Muscle layer of duodenum (tissue), 2 donors: ENCODE data around the gene SLC9A2.

ENCODE experiments used
- H3K27ac ChIP-seq: one replicate; pipeline ENCODE4 v1.7.0; 2013; ENCODE audit warnings: mild to moderate bottlenecking, low read length
- H3K27me3 ChIP-seq: one replicate; pipeline ENCODE4 v1.7.0; 2013; ENCODE audit warnings: low read depth, mild to moderate bottlenecking, control low read depth, low read length
- H3K36me3 ChIP-seq, 2 donors: one replicate each; pipeline ENCODE4 v1.7.0; 2013; ENCODE audit warnings: low read length in 2 of 2, control low read depth in 1 of 2, mild to moderate bottlenecking in 1 of 2; ENCODE audit not compliant: insufficient read depth in 2 of 2, control insufficient read depth in 1 of 2
- H3K4me1 ChIP-seq, 2 donors: one replicate each; pipeline ENCODE4 v1.7.0; 2013; ENCODE audit warnings: low read length in 2 of 2, mild to moderate bottlenecking in 2 of 2, control low read depth in 1 of 2, moderate library complexity in 1 of 2; ENCODE audit not compliant: insufficient read depth in 2 of 2, control insufficient read depth in 1 of 2
- H3K4me3 ChIP-seq, 2 donors: one replicate each; pipeline ENCODE4 v1.7.0; 2013; ENCODE audit warnings: low read length in 2 of 2, low read depth in 1 of 2, mild to moderate bottlenecking in 1 of 2
- H3K9me3 ChIP-seq, 2 donors: one replicate each; pipeline ENCODE4 v1.7.0; 2013; ENCODE audit warnings: low read length in 2 of 2, control low read depth in 1 of 2, mild to moderate bottlenecking in 1 of 2; ENCODE audit not compliant: control insufficient read depth in 1 of 2
- donor health status: healthy.

Gene SLC9A2

GRCh38 chr2:102594445-102595016, 24.8 kb upstream of the SLC9A2 start:
- Histone ChIP-seq H3K4me3 (no peak overlapping the region), H3K36me3 (no peaks in the 10 kb centered on the region), H3K27ac (no peak overlapping the region), H3K9me3 (no peaks in the 10 kb centered on the region), H3K4me1 (no peaks in the 10 kb centered on the region), H3K27me3 (no peaks in the 10 kb centered on the region)

GRCh38 chr2:102597788-102598187, 21.6 kb upstream of the SLC9A2 start:
- Histone ChIP-seq H3K27ac (no peak overlapping the region), H3K4me1 (no peaks in the 10 kb centered on the region), H3K4me3 (no peak overlapping the region), H3K9me3 (no peaks in the 10 kb centered on the region), H3K27me3 (no peaks in the 10 kb centered on the region), H3K36me3 (no peaks in the 10 kb centered on the region)

DNA sequence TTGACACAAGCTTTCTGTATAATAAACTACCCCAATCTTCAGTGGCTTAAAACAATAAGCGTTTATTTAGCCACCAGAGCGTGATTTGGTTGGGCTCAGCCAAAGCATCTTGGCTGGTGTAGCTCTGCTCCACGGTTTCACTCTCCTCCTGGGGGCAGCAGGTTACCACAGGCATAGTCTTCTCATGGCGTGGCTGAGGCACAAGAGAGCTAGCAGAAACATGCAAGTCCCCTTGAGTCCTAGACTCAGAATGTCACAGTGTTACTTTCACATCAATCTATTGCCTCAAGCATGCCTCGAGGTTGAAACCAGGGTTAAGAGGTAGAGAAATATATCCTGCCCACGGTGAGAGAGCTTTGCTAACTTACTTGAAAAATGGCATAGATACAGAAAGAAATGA, 19.9 kb upstream of the SLC9A2 start:
- H3K27me3 ChIP-seq: no peaks in the 10 kb centered on the region
- H3K27ac ChIP-seq: no peak overlapping the region
- no peak overlapping the region for H3K4me3 ChIP-seq
- H3K9me3 ChIP-seq: no peaks in the 10 kb centered on the region
- H3K4me1 ChIP-seq: no peaks in the 10 kb centered on the region
- H3K36me3 ChIP-seq: no peaks in the 10 kb centered on the region

- Histone ChIP-seq H3K27ac (no peak overlapping the region), H3K9me3 (no peaks in the 10 kb centered on the region), H3K4me1 (no peaks in the 10 kb centered on the region), H3K27me3 (no peaks in the 10 kb centered on the region), H3K4me3 (no peak overlapping the region), H3K36me3 (no peaks in the 10 kb centered on the region)
These were observed 17.6 kb upstream of the SLC9A2 start for GRCh38 chr2:102601730-102602129.

DNA sequence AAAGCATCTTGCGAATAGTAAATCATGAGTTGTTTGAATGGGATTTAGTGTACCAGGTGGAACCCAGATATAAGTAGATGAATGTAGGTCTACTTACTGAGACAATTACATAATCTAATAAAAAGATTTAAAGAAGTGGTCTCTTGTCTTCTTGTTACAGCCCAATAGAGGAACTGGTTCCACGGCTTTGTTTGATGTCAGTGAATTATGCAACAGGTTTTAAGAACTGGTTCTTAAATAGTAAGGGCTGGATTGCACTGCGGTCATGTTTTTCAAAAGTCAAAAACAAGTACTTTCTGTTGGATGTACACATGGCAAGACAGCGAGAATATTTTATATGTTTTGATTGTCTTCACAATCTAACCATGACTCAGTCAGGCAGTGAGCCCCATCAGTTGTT, 15.4 kb upstream of the SLC9A2 start:
- H3K4me3 ChIP-seq: no peak overlapping the region
- no peak overlapping the region for H3K27ac ChIP-seq
- H3K4me1 ChIP-seq: no peaks in the 10 kb centered on the region
- no peaks in the 10 kb centered on the region for H3K9me3 ChIP-seq
- no peaks in the 10 kb centered on the region for H3K36me3 ChIP-seq
- H3K27me3 ChIP-seq: no peaks in the 10 kb centered on the region

DNA sequence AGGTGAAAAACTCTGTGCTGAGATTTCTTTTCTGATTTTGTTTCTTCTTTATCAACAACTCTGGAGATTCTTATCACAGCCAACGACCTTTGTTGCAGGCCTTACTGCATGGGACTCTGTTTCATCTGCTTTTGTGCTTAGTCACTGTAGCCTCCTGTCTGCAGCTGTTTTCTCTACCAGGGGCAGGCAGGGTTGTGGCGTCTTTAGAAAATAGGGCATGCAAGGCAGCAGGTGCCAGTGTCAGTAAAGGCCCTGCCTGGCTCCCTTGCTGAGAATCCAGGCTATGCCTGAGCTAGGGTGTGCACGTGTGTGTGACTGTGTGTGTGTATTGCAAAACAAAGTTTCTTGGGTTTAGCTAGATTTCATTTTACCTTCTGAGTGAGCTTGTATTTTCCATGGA, 14.6 kb upstream of the SLC9A2 start:
- Histone ChIP-seq H3K27me3 (no peaks in the 10 kb centered on the region), H3K4me1 (no peaks in the 10 kb centered on the region), H3K27ac (no peak overlapping the region), H3K9me3 (no peaks in the 10 kb centered on the region), H3K36me3 (no peaks in the 10 kb centered on the region), H3K4me3 (no peak overlapping the region)

DNA sequence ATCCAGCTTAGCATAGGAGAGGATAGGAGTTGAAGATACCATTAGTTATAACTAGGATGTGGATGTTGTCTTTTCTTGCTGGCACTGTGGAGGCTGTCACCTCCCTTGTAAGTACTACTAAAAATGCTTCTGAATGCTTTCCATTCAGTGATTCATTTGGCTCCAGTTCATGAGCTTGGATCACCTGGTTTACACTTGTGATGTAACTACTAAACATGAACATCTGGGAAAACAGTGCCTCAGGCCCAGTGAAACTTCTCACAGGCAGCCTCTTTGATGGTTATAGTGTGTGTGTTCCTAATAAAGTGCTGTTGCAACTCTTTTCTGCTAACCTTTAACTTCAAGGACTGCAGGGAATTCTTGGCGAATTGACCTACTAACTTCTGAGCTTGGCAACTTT, 13.0 kb upstream of the SLC9A2 start:
- Histone ChIP-seq H3K4me1 (no peaks in the 10 kb centered on the region), H3K27me3 (no peaks in the 10 kb centered on the region), H3K36me3 (no peaks in the 10 kb centered on the region), H3K4me3 (no peak overlapping the region), H3K27ac (no peak overlapping the region), H3K9me3 (no peaks in the 10 kb centered on the region)

GRCh38 chr2:102615620-102616436, 3.5 kb upstream of the SLC9A2 start:
- peaks cover 0 to 17% of the 10 kb centered on the region in 2 donors for H3K4me1 ChIP-seq
- H3K27me3 ChIP-seq: peaks cover 12% of the 10 kb centered on the region
- H3K4me3 ChIP-seq: no peak overlapping the region
- H3K36me3 ChIP-seq: no peaks in the 10 kb centered on the region
- no peak overlapping the region for H3K27ac ChIP-seq
- no peaks in the 10 kb centered on the region for H3K9me3 ChIP-seq

- Histone ChIP-seq H3K36me3 (no peaks in the 10 kb centered on the region), H3K27me3 (peaks cover 21% of the 10 kb centered on the region), H3K27ac (no peak overlapping the region), H3K4me3 (peak overlapping the region; percentile 18 to 69), H3K9me3 (no peaks in the 10 kb centered on the region), H3K4me1 (peaks cover 0 to 17% of the 10 kb centered on the region in 2 donors)
These were observed 620 bp upstream of the SLC9A2 start for GRCh38 chr2:102618452-102619413.

DNA sequence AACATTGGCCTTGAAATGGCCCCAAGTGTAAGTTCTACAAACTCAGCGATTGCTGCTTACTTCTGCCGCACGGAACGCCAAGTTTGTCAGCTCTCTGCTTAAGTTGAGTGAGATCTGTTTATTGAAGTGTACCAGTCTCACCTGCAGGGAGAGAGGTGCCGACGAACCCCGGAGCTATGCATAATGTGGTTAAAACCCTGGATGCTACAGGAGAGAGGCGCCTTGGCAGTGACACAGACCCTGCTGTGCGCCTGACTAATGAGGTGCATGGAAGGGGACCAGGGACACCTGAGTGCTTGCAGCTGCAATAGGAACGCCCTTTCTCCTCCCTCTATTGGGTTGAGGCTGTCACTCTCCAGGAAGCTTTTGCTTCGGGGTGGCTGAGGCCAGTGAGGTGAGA, 979 bp downstream of the SLC9A2 start:
- peak overlapping the region; percentile 27 to 69 for H3K4me3 ChIP-seq
- no peak overlapping the region for H3K27ac ChIP-seq
- peaks cover 21% of the 10 kb centered on the region for H3K27me3 ChIP-seq

DNA sequence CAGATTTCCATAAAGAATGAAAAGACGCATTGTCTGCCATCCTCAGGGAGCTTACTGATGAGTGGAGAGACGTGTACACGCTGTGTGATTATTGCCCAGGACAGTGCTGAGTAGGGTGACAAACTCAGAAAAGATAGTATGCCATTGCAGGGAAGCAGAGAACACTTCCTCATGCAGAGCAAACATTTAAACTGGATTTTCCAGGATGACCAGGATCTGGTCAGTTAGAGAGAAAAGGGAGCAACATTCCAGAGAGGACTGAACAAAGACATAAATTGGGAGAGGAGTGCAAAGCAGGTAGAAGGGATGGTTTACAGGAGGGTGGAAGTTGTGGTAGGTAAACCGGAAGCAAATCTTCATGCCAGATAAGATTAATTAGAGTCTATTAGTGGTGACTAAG, 2.3 kb downstream of the SLC9A2 start:
- Histone ChIP-seq H3K4me3 (no peak overlapping the region), H3K9me3 (no peaks in the 10 kb centered on the region), H3K27me3 (peaks cover 21% of the 10 kb centered on the region), H3K36me3 (no peaks in the 10 kb centered on the region), H3K27ac (no peak overlapping the region), H3K4me1 (peaks cover 0 to 17% of the 10 kb centered on the region in 2 donors)

More for the DNA sequence above, 979 bp downstream of the SLC9A2 start:
- no peaks in the 10 kb centered on the region for H3K9me3 ChIP-seq
- H3K4me1 ChIP-seq: peaks cover 0 to 17% of the 10 kb centered on the region in 2 donors
- H3K36me3 ChIP-seq: no peaks in the 10 kb centered on the region
